Globus pallidus (tissue), 1 donor: ENCODE data around the gene ECEL1.
"Not testable (repeated sequence)": the region's sequence is repeated elsewhere in the genome, so short reads cannot be mapped to it uniquely, and the experiment has no call there.

Source experiments
- DNase-seq: peaks from one replicate; pipeline ENCODE4 v3.0.0-alpha.2; 2015; ENCODE audit warnings: low spot score

ECEL1 gene

DNA sequence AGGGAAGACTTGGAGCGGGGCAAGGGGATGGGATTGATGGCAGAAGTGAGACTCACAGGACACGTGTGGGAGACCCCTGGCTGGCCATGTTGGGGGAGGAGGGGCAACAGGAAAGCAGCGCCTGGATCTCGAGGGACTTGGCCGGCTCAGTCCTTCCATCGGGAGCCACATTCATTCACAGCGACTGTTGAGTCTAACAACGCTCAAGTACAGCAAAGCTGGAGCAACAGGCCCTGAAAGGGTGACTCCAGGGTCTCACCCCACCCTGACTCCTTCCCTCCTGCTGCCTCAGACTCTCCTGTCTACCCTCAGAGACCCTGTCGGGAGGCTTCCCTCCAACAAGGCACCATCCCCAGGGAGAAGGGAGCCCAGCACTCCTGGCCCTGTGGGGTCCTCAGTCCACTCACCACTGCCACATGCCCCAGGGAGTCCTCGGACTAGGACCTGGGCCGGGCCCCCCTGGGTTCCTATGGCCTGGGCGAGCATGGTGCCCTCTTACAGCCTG is 46.4 kb downstream of the ECEL1 start:
- DNase-seq = no peak

DNA sequence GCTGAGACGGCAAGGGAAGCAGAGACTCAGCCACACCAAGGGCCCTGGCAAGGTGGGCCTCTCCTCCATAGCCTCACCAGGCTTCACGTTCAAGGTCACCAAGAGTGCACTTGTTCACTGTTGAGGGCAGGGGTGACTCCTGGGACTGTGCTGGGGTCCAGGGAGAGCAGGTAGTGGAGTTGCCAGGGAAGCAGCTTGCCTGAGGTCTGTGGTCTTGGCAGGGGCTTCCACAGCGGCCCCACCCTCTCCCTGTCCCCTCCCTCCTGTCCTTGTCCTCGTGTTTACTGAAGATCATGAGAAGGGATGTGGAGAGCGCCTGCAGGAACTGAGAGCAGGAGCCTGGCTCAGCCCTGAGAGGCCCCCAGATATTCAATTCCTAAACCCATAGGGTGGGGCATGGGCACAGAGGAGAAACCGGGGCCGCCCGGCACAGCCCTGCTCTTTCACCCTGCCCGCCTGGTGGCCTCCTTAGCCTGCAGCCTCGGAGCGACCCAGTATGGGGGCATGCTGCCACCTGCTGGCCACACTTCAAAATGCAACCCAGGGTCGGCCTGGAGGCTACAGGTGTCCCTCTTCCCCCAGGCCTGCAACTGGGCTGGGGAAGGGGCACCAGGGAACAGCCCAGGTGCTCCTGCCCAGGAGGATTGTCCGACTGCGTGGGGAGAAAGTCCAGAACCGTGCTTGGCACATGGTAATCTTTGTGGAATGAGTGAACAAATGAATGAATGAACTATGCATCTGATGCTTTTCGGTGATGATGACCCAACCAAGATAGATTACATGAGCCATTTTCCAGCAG is 47.2 kb downstream of the ECEL1 start:
- peak; percentile 60 for DNase-seq

DNA sequence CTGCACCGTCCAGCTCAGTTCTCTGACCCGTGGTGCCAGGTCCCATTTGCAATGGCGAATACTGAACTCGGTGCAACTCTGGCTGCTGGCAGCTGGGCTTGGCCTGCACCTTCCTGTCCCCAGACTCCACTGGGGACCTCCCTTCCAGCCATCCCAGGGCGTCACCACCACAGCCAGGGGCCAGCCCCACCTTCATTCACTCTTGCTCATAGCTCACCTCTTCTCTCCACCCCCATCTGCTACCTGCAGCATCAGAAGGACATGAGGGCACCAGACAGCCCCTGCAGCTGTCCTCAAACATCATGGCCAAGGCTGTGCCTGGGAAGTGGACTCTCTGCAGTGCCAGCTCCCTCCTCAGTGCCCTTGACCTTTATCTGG is 47.9 kb downstream of the ECEL1 start:
- DNase-seq = no peak

DNA sequence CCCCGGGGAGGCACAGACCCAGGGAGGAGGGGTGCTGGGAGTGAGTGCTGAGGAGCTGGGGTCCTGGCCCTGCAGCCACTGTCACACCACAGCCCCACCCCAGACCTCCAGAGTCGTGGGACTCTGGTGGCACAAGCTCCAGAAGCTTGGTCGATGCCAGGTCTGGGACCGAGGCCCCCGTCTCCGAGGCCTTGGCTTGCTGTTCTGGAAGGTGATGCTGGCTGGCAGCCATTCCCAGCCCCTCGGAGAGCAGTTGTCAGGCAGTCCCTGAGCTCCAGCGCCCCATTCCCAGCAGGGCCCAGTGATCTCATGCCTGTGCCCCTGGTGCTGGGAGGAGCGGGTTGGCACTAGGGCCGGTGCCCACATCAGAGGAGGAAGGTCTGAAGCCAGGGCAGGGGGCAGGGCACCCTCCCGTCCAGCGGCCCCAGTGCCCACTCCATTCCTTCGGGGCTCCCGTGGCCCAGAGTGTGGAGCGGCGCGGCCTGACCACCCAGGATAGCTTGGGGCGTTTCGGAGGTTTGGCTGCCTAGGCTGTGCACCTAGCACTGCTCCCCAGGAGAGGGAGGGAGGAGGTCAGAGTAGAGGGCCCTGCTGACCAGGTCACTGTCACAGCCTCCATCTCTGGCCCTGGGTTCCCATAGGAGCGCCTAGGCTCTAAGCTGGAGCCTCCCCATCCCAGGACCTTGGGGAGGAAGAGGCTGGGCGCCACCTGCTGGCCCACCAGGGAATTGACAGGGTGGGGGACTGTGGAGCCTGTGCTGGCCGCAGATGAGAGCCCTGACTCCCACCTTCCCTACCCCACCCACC is 48.5 kb downstream of the ECEL1 start:
- DNase-seq = no peak

DNA sequence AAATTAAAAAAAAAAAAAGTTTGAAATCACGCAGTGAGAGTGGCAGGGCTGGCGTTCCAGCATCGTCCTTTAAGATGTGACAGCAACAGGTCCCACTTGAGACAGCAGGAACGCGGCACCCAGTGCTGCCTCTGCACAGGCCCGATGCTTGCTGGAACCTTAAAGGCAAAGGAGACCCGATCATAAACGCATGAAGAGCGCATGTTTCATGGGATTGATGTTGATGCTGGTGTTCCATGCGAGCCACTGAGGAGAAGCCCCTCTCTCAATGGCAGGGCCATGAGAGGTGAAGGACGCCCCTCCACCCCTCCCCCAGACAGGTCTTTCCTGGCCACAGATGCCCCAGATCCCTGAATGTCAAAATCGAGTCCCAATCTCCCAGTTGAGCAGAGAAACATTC is 49.5 kb downstream of the ECEL1 start:
- no peak for DNase-seq

DNA sequence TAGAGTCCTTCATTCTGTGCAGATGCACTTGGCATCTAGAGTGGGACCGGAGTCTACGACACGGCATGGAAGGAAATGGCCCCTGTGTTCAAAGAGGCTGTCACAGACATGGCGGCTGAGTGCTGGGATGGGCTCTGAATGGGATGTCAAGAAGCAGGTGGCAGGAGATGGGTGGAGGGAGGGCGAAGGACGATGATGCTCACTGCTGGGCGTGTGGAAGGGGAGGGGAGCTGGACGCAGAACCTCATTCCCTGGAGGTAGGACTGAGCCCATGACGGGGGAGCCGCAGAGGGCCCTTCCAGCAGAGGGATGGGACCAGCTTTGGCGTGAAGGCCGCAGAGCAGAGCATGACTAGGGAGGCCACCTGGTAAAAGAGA is 50.5 kb downstream of the ECEL1 start:
- DNase-seq = no peak

DNA sequence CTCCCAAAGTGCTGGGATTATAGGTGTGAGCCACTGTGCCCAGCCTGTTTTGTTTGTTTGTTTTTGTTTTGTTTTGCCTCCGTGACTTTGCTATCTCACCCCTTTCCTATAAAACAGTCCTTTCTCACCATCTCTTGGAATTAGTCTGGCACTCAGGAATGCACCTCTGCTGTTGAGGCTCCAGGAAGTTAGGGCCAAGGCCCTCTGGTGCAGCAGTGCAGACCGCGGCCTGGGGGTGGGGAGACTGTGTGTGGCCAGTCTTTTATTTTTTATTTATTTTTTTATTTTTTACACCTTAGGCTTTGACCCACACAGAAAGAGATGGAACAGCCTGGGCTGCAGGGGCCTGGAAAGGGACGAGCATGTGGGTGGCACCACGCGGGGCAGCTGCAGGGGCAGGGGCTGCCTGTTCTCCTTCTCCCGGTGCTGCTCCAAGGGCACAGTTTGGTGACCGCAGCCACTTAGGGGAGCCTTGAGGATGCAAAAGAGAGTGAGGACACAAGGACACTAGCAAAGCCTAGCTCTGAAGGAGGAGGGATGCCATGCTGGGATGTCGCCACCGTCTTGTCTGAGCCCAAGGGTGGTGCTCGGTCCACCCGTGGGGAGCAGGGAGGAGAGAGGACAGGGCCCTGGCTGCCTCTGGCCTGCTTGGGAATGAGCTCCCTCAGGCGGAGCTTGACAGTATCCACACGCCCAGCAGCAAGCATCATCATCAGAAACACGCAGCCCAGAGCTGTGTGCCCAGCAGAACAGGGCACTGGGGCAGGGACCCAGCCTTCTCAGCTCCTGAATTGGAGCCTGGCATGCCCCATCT is 51.0 kb downstream of the ECEL1 start:
- no peak for DNase-seq

DNA sequence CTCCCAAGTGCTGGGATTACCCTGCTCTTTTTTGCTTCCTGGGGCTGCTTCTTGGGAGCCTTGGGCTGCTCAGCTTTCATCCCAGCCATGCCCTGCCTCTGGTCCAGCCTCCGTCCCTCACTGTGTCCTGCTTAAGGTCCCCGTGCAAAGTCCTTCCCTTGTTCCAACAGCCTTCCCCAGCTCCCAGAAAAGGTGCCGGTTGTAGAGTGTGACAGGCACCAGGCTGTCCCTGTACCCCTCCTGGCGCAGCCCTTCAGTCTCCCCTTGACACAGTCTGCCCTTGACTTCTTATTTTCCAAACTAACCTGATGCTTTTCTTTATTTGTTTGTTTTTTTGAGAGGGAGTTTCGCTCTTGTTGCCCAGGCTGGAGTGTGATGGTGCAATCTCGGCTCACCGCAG is 51.8 kb downstream of the ECEL1 start:
- DNase-seq = no peak

DNA sequence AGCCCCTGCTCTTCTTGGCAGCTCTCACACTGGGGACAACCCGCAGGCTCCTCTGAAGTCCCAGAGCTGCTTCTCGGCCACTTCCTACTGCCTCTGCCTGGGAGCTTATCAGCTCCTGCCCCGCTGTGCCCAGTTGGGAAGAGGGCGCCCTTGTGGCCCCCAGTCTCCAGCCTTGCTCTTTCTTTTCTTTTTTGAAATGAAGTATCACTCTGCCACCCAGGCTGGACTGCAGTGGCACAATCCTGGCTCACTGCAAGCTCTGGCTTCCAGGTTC is 52.3 kb downstream of the ECEL1 start:
- no peak for DNase-seq

DNA sequence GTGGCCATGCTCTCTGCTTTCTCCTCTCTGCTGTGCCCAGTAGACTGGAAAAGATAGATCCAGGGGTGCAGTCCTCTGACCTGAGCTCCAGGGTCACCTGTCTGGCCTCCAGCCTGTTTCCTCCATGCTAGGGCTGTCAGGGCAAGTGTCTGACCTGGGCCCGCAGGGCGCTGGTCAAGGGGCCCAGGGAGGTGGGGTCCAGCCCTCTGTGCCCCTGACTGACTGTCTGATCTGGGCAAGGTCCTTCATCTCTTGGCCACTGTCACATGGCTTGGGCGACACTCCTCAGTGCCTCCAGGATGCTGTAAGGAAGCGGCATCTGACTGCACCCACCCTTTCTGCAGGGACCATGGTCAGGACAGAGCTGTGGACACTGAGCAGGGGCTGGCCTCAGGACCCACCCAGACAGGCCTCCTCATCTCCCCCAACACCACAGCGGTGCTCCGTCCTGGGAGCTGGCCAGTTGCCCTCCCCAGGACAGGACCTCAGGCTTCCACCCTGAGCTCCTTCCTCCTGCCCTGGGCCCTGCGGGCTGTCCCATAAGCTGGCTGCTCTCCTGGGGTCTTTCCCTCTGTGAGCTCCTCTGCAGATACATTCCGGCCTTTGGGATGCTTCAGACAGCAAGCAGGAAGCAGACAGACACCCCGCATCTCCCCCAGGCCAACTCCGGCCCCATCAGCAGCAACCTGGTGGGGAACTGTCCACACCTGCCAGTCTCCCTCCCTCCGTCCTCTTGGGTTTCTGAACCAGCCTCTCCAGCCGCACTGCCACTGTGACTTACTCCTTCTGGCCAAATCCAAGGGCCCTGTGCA is 52.9 kb downstream of the ECEL1 start:
- DNase-seq = no peak

DNA sequence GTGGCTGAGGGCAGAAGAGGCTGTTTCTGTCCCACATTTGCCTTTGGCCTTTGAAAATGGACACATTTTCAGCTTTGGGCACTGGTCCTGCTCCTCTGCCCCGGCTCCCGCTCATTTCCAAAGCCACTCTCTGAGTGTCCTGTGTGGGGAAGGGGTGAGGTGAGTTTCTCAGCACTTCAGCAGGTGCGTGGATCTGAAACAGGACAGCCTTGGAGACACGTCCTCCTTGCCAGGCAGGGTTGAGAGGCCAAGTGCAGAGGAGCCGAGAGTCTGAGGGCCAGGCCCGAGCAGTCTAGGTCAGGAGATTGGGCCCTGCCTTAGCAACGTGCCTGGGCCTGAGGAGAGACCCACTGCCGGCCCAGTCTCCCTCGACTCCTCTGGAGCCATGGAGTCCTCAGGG is 53.5 kb downstream of the ECEL1 start:
- DNase-seq = no peak

DNA sequence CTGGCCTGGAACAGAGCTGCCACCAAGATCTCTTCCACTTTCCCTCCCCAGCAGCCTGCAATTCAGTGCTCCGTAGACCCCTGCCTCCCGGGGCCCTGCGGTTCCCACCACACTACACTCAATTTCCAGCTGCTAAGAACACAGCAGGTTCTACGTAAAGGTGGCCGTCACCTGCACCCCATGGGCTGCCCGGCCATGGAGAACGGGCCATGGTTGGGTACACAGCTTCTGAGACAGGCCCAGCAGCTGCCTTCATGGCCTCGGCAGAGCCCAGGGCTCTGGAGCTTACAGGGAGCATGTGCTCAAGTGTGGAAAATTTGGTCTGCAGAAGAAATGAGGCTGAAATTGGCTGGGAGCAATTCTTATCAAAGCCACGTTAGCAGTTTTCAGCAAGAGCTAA is 54.0 kb downstream of the ECEL1 start:
- not testable (repeated sequence) for DNase-seq

DNA sequence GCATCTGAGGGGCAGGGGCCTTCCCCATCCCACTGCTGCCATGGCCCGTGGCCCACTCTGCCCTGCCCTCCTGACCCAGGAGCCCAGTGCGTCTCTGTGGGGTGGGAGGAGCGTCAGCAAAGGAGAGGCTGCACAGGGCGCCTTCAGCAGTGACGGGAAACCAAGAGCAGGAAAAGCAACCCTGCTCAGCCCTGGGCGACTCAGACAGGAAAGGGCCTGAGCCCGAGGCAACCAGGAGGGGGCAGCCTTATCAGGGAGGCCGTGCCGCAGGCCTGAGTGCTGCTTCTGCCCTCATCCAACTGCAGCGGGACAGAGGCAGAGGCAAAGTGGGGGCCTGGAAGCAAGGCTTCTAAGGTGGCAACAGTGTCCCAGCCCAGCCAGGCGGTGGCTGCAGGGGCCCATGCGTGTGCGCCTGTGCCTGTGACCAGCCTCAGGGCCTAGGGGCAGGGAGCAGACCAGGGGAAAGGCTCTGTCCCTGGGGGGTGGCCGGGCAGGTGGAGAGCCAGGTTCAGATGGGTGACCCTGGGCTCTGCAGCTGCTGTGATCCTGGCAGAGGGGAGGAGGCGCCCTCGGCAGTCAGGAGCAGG is 54.9 kb downstream of the ECEL1 start:
- no peak for DNase-seq

DNA sequence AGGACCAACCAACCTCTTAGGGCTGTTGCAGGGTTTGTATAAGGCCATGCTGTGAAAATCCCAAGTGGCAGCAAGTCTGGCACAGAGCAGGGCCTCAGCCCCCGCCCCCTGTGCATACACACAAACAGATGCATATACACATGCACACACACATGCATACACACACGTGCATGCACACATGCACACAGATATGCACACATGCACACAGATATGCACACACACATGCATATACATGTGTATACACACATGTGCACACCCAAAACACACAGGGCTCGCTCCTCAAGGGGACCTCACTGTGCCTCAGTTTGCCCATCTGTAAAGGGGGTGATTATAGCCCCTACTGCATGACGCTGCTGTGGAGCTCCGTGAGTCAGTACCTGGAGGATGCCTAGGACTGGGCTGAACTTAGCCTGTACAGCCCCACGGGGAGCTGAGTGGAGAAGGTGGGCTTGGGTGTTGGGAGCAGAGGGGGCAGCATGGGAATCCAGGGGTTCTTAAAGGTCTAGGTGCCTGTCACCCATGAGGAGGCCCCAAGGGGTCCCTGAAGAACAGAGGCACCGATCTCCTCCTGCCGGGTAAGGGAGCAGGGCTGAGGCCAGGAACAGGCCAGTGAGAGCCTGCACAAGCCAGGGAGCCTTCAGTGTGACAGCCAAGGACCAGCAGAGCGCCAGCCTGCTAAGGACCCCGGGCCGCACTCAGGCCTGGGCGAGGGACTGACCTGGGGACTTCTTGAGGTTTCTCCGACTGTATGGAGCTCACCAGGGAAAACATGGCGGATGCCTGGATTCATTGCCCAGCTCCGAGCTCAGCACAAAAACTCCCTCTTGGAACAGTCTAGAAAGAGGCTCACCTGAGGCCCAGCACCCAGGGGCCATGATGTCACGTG is 55.7 kb downstream of the ECEL1 start:
- DNase-seq = no peak
